GM21576 (cell line): ENCODE data around the gene MINDY1.
A peak's percentile ranks its signal among the peaks of the same experiment; 100 is the strongest.

Experiments used
- ATAC-seq: cut with Tn5 transposase; IDR thresholded peaks from one replicate; pipeline ENCODE4 v1.9.1; 2021; ENCODE audit warnings: mild to moderate bottlenecking, moderate library complexity; ENCODE audit not compliant: unreplicated experiment

Gene MINDY1

DNA sequence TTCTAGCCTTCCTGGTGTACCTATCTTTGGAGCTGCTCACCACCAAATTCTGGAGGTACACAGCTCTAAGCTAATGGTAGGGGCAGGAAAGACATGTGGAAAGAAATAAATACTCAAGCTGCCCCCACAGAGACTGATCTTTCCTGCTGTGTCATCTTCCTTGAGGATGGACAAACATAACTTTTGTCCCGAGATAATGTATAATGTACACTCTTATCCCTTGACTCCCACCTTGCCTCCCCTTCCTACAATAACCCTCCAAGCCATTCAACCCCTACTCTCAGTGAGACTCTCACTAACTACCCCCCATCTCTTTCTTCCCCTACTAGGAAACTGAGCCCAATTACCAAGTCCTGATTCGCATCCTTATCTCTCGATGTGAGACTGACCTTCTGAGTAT is 12.5 kb downstream of the MINDY1 start:
- no peak for ATAC-seq

DNA sequence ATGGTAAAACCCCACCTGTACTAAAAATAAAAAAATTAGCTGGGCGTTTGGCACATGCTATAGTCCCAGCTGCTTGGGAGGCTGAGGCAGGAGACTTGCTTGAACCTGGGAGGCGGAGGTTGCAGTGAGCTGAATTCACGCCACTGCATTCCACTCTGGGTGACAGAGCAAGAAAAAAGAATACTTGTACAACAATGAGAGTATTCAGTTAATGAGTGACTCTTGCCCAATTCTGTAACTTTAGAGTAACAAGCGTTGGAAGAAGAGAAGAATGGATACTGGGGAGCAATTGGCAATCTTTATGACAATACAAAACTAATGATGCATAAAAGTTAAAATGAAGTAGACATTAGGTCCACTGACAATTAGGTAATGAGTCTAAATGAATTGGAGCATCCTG is 14.1 kb downstream of the MINDY1 start:
- no peak for ATAC-seq

DNA sequence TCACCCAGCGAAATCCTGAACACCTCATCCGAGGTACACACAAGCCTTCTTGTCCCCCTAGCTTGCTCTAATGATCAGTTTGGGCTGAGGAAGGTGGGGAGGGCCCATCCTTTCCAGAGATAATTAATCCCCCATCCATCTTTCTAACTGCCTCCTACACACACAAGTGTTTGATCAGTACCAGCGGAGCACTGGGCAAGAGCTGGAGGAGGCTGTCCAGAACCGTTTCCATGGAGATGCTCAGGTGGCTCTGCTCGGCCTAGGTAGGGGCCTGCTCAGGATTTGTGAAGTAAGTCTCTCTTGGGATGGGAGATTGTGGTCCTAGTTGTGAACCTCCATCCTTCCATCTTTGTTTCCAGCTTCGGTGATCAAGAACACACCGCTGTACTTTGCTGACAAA is 18.8 kb downstream of the MINDY1 start:
- no peak for ATAC-seq

DNA sequence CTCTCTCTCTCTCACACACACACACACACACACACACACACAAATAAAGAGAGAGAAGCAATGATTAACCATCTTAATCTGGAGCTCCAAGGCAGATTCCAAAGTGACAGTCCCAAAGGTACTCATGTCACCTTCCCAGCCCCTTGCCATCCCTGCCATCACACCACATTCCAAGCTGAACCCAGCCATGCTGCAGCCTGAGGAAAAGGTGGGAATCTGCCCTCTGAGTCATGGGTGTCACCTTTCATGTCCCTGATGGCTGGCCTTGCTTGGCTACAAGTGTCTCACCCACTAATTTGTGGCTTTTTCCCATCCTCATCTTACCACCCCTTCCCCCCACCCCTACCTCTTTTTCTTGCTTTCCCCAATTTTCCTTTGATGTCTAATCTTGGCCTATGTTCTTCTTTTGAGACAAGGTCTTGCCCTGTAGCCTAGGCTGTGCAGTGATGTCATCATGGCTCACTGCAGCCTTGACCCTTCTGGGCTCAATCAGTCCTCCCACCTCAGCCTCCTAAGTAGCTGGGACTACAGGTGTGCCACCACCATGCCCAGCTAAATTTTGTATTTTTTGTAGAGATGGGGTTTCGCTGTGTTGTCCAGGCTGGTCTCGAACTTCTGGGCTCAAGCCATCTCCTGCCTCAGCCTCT is 21.4 kb downstream of the MINDY1 start:
- ATAC-seq, result no peak

DNA sequence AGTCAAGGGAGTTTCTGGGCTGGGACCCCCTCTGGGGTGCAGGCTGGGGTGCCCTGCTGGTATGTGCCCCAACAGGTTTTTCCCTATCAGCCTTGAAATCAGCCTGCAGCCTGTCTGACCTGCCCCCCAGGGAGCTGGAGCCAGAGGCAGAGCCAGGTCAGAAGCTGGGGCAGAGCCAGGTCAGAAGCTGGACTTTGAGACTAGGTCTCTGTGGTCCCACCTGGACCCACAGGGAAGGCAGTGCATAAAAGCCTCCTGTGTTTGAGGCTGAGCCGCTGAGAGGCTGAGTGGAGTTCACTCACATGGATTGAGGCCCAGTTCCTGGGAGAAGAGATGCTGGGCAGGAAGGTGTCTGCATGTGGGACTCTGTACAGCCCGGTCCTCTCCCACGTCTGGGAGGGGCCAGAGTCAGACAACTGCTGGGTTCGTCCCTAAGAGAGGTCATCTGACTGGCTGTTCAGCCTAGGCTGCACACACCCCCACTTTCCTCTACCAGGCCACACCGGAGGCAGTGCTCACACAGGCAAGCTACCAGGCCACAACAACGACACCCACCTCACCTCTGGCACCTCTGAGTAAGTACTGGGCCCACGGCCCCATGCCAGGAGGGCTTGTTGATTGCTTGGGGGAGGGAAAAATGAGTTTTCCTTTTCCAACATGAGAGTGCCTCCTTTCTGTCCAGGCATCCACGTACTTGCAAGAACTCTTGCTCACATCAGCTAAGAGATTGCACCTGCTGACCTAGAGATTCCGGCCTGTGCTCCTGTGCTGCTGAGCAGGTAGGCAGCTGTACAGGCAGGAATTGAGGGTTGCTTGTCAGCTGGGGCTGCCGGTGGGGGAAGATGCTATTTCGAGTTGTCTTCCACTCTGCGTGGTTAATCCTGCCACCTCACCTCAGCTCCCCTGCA is 24.6 kb downstream of the MINDY1 start, which contains the start of gene ANXA9:
Gene ANXA9, plus strand, starts transcription at position 488 of the 908 bp plus-strand sequence. CDS start 814 bp downstream, outside the sequence.
- ATAC-seq, result no peak

DNA sequence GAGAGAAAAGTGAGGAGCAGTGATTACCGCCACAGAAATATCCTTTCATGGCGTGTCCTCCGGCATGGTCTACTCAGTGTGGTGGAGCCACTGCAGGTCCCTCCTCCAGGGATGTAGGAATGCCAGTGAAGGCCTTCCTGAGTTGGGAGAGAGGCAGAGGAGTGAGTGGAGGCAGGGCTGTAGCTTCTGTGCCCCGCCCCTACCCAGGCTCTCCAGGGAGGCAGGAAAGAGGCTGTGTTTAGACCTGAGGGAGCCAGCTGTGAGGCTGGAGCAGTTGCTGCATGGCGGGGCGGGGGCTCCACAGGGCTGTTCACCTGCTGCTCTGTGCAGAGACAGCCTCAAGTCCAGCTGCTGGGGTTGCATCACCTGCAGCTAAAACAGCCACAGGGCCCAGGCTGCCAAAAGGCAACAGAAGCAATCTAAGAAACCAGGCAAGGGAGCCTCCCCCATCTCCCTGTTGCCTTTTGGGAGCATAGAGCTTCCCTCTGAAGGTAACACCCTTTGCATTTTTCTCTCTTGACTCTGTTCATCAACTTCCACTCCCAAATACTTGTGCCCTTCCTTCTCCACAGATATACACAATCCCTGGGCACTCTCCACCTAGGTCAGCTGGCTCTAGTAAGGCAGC is 25.4 kb downstream of the MINDY1 start:
- ATAC-seq, result no peak

DNA sequence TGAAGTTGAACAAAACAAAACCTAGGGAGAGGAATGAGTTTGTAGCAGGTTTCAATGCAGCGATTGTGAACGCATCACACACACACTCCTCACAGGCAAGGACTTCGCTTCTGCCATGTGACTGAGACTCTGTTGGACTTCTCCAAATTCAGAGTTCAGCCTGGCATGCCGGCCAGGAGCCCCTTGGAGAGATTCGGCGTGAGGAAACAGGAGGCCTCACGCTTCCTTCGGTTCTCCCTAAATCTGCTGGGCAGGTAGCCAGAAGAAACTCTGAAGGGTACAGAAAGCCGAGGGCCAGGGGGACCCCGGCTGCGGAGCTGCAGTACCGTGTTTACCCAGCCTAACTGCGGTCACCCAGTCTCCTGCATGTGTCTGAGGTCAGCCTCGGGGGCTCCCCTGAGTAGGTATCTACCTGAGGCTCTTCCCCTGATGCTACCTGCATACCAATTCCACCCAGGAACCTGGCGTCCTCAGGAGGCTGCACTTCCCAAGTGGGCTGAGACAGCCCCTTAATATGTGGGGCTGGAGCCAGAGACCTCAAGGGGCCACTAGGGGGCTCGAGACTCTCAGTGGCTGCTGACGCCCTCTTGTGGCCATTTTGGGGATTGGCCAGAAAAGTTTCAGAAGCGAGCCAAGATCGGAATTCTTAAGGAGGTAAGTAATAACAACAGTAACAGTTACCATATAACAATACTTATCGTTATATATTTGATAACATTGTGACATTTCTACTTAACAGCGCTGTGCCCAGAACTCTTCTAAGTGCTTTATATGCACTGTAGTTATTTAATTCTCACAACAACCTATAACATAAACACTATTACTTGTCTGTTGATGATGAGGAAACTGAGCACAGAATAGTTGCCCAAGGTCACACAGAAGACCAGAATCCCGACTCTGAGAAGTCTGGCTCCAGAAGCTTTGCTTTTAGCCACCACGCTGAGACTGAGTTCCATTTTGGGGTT is 27.3 kb downstream of the MINDY1 start:
- ATAC-seq, result peak; percentile 50

DNA sequence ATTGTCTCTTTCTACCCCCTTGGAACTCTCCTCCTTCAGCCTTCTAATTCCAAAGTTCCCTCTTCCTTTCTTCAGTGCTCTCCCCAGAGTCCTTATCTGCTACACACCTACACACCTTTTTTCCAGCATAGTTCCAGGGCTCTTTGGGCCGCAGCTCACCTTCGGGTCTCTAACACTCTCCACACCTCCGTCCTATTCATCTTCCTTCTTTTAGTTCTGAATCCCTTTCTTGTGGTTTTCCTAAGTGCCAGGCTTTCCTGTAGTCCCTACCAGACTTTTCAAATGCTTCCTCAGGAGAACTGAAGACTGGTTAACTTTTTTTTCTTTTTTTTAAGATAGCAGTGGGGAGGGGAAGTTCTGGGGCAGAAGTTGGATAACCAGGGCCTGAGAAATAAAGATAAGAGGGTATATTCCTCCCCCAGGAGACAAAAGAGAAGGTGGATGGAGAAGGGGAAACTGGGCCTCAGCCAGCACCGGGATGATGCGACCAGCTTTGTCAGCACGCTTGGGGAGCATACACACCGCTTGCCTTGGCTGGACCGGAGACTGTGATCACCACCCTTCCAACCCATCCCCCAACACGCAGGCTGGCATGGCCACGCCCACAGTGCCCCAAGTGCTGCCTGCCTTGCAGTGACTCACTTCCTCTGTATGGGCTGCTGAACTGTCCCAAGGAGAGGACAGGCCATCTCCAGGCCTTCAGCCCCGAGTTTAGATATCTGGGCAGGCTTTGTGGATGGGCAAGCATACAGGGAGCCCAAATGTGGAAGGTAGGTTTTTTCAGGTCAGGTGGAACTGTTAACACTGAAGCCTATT is 29.6 kb downstream of the MINDY1 start:
- no peak for ATAC-seq

DNA sequence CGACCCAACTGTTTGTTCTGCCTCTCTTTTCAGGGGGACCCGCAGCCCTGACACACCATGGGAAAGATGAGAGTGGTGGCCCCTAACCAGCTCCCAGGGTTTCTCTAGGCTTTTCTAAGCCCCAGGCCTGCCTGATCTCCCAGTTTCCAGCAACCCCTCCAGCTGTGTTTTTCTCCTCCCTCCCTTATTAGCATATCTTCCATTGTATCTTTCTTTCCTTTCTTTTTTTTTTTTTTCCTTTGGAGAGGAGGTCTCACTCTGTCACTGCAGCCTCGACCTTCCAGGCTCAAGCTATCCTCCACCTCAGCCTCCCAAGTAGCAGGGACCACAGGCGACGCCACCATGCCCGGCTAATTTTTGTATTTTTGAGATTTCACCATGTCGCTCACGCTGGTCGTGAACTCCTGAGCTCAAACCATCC is 30.3 kb downstream of the MINDY1 start:
- ATAC-seq, result no peak

DNA sequence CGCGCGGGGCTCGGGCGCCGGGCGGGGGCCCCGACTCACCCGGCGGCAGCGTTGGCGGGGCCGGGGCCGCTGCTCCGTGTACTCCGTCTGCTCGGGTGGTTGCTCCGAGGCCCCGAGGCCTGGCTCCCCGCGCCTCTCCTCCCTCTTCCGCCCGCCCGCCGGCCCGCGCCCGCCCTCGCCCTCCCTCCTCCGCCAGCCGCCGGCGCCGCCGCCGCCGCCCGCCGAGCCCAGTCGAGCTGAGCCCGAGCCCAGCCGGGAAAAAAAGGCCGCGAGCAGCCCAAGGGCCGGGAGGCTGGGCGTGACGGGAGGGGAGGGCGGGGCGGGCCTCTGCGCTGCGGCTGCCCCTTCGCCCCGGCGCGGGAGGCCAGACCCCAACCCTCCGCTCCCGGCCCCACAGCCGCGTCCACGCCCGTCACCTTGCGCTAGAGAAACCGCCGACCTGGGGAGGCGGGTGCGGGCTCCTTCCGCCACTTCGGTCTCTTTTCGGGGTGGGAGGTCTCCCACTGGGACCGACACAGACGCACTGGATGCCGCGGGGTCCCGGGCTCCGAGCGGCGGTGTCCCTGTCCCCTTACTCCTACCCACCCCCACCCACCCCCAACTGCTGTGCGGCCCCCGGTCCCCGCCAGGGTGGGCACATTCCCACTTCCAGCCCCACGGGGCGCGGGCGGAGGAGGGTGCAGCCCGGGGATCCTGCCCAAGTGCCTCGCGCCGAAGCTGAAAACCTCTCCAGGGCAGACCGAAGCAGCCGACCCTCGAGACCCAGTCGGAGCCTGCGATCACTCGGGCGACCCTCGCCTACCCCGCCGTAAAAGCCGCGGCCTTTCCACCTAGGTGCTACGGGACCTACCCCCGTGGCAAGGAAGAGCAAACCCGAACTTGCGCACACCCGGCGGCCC is 31.9 kb downstream of the MINDY1 start, which contains the start of gene CERS2:
Gene CERS2, minus strand, starts transcription at position 256 of the 899 bp plus-strand sequence. CDS start 5,745 bp downstream, outside the sequence.
- peak; percentile 35 for ATAC-seq

DNA sequence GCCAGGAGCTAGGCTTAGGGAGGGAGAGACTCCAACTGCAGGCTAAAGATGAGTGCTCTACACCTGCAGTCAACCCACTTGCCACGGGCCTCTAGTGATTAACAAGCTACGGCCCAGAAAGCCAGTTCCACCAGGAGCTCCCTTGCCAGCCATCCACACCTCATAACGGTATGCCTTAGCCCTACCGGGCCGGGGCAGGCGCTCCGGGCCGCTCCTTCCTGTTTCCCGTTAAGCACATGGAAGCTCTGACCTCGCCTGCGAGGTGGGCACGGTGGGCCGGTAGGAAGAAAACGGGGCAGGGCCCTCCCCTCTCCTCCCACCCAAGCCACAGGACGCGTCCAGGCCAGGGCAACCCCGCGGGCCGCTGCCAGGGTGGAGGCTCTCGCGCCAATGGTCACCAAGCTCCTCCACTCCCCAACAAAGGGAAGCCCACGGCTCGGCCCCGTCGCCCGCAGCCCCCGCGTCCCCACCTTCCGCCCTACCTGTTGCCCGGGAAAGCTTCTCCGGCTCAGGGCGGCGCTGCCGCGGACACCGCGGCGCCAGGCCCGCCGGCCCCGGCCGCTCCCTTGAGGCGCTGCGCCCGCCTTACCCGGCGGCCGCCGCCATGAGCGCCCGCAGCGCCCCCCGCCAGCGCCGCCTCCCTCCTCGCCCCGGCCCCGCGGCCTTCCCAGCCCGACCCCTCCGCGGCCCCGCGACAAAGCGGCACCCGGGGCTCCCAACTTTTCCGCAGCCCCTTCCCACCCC is 32.7 kb downstream of the MINDY1 start:
- peak; percentile 34 for ATAC-seq

DNA sequence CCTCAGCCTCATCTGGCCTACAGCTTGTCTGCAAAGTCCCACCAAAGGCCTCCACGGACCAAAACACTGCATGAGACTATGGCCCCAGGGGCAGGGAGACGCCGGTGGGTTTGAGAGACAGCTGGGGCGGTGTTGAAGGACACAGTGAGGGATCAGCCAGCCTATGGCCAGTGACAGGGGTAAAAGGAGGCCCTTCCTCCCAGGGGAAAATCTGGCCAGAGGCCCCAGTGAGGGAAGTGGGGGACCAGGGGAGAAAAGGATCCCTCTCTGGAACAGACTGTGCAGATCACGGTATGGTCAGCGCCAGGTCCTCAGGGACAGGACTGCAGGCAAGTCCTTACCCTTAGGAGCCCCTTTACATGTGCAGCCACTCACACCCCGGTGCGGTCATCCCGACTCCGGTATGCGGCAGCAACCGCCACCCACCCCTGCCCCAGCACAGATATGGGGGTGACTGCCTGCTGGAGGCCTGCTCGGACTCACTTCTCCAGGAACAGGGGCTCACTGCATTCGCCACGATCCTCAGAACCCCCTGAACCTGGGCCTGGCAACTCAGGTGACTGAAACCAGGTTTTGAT is 33.4 kb downstream of the MINDY1 start:
- ATAC-seq, result no peak

DNA sequence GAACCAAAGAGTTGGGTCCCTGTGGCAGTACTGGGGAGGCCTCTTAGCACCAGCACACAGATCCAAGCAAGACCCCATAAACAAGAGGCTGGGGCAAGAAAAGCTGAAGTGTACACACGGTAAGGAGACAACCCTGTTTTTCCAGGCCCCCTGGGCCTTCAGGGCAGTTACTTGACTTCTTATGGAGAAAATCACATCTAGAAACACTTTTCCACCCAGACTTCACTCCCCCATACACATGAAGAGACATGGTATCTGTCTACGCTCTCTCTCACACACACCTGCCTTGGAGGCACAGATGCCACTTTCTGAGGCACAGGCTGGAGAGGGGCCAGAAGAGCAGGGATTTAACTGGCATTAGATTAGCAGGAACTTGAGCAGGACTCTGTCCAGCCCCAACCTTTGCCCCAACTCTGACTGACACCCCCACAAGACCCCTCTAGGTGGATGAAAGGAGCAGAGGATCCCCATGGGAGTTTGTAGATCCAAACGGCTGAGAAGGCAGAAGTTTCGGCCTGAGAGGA is 34.2 kb downstream of the MINDY1 start:
- ATAC-seq, result no peak

DNA sequence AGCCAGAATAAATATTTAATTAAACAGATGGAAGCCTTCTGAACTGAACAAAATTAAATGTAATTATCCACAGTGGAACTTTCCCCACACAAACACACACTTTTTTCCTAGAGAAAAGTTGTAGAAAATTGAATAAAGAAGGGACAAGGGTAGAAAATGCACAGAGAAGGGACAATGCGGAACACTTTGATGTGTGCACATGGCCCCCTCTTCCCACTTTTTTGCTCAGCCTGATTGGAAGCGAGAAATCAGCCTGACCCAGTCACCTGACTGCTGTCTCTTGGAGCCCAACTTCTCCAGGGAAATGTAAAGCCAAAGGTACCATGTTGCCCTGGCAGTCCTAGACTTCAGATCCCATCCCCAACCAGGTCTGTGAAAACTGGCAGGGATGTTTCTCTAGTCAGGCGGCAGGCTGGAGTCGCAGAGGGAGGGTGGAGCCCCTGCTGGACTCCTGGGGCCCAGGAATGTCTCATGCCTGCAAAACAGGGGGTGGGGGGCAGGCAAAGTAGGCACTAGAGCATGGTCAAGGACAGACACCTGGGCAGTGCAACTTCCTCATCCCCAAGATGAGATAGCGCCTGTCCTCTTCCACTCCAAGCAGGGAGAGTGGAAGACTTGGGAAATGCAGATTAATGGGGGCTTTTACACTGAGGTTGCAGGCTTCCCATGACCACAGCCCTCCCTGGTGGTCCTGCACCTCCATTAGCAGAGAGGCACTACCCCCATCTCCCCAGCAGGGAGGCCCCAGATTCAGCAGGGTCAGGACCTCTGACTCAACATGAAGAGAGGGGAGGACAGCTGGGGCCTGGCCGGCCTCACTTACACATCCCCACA is 34.9 kb downstream of the MINDY1 start:
- no peak for ATAC-seq

DNA sequence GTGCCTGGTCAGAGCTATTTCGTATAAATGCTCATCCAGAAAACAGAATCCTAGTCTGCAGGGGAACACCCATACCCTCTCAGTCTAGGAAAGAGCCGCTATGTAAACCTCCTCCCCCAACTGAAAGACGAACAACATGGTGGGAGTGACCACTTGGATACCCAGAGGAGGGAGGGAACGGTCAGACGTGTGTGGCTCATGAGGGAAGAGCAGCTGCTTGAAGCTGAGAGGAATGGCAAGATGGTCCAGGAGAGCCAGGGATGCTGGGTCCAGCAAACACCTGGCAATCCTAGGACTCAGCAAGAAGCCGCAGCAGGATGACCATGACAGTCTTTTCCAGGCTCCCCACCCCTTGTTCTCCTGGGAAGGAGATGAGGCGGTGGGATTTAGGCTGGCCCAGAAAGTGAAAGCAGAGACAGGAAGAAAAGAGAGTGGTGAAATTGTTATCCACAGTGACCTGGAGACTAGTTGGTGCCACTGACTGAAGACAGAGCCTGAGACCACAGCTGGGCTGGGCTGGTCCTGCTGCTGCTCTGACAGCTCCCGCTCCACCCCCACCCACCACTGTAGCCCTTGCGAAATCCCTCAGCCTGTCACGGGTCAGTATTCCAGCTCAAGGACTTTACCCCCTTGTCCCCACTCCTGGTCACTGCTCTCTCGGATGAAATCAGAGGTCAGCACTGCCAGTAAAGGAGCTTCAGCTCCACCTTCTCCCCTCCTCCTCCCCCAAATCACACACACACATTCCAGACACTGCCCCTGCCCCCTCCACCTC is 35.7 kb downstream of the MINDY1 start:
- ATAC-seq, result no peak

DNA sequence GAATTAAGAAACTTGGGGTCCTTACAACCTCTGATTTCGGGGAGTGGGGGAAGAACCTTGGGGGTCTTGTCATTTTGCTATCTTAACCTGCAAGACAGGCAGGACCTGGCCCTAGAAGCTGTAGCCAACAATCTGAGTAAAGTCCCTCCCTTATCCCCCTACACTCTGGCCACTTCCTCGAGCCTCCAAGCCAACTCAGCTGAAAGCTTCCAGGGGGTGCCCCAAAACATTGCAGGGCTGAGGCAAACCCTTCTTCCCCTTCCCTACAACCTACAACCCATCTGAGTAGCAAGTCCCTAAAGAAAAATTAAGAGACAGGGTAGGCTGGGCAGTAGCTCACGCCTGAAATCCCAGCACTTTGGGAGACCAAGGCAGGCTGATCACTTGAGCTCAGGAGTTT is 37.1 kb downstream of the MINDY1 start:
- no peak for ATAC-seq
